NCI-H2227 (cell line): ENCODE measurements around the gene TSTD2.

Experiments
- DNase-seq: peaks from one replicate; lab custom pipeline; 2025; ENCODE audit not compliant: unreplicated experiment; lab: John Stamatoyannopoulos, UW

The TSTD2 gene

GRCh38 chr9:97565262-97565661 lies 67.9 kb downstream of the TSTD2 start:
- DNase-seq, result no peak

GRCh38 chr9:97564291-97565175 lies 68.6 kb downstream of the TSTD2 start:
- no peak for DNase-seq

- DNase-seq, result no peak
Measured at GRCh38 chr9:97563458-97564135, 69.6 kb downstream of the TSTD2 start.

GRCh38 chr9:97562542-97562941 lies 70.6 kb downstream of the TSTD2 start:
- DNase-seq, result no peak

- DNase-seq, result no peak
Measured at GRCh38 chr9:97561501-97561900, 71.7 kb downstream of the TSTD2 start.

GRCh38 chr9:97560851-97561250 lies 72.3 kb downstream of the TSTD2 start:
- DNase-seq, result no peak

- DNase-seq, result no peak
Measured at GRCh38 chr9:97560154-97560553, 73.0 kb downstream of the TSTD2 start.

GRCh38 chr9:97559111-97559514 lies 74.1 kb downstream of the TSTD2 start:
- DNase-seq, result no peak

- DNase-seq, result no peak
Measured at GRCh38 chr9:97558701-97559101, 74.5 kb downstream of the TSTD2 start.

GRCh38 chr9:97557606-97558095 lies 75.5 kb downstream of the TSTD2 start:
- DNase-seq, result no peak

- no peak for DNase-seq
Measured at GRCh38 chr9:97556721-97557605, 76.2 kb downstream of the TSTD2 start.

- no peak for DNase-seq
Measured at GRCh38 chr9:97556036-97556720, 77.0 kb downstream of the TSTD2 start.

- DNase-seq, result no peak
Measured at GRCh38 chr9:97555164-97555563, 78.0 kb downstream of the TSTD2 start.

- DNase-seq, result no peak
Measured at GRCh38 chr9:97554566-97555075, 78.5 kb downstream of the TSTD2 start.

GRCh38 chr9:97553841-97554240 lies 79.3 kb downstream of the TSTD2 start:
- no peak for DNase-seq

- DNase-seq, result no peak
Measured at GRCh38 chr9:97553141-97553540, 80.0 kb downstream of the TSTD2 start.

- DNase-seq, result no peak
Measured at GRCh38 chr9:97551308-97551707, 81.9 kb downstream of the TSTD2 start.

GRCh38 chr9:97550386-97550785 lies 82.8 kb downstream of the TSTD2 start:
- DNase-seq, result no peak
